GM12874 (cell line): ENCODE data around the gene ABCC3.

Experiments used
- TF ChIP-seq, protein P1 (sequence below): IDR thresholded peaks from 2 replicates; pipeline ENCODE4 v1.5.1; 2011; ENCODE audit warnings: low read depth, mild to moderate bottlenecking, control low read depth, low read length, moderate library complexity; ENCODE audit not compliant: insufficient read depth

ABCC3 gene

DNA sequence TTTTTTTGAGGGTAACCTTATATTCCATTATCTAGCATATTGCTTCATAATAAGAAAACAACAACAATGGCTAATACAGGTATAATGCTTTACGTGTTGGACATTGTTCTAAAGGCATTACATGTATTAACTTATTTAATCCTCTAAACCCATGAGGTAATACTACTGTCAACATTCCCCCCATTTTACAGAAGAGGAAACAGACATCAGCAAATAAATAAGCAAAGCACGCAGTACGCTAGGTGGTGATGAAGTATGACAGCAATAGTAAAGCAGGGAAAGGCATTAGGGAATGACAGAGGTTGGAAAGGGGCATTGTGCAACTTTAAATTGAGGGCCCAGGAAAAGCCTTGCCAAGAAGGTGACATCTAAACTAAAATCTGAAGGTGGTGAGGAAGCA lies 68.5 kb downstream of the ABCC3 start:
- TF ChIP-seq, protein P1, sequence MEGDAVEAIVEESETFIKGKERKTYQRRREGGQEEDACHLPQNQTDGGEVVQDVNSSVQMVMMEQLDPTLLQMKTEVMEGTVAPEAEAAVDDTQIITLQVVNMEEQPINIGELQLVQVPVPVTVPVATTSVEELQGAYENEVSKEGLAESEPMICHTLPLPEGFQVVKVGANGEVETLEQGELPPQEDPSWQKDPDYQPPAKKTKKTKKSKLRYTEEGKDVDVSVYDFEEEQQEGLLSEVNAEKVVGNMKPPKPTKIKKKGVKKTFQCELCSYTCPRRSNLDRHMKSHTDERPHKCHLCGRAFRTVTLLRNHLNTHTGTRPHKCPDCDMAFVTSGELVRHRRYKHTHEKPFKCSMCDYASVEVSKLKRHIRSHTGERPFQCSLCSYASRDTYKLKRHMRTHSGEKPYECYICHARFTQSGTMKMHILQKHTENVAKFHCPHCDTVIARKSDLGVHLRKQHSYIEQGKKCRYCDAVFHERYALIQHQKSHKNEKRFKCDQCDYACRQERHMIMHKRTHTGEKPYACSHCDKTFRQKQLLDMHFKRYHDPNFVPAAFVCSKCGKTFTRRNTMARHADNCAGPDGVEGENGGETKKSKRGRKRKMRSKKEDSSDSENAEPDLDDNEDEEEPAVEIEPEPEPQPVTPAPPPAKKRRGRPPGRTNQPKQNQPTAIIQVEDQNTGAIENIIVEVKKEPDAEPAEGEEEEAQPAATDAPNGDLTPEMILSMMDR, result no peak

DNA sequence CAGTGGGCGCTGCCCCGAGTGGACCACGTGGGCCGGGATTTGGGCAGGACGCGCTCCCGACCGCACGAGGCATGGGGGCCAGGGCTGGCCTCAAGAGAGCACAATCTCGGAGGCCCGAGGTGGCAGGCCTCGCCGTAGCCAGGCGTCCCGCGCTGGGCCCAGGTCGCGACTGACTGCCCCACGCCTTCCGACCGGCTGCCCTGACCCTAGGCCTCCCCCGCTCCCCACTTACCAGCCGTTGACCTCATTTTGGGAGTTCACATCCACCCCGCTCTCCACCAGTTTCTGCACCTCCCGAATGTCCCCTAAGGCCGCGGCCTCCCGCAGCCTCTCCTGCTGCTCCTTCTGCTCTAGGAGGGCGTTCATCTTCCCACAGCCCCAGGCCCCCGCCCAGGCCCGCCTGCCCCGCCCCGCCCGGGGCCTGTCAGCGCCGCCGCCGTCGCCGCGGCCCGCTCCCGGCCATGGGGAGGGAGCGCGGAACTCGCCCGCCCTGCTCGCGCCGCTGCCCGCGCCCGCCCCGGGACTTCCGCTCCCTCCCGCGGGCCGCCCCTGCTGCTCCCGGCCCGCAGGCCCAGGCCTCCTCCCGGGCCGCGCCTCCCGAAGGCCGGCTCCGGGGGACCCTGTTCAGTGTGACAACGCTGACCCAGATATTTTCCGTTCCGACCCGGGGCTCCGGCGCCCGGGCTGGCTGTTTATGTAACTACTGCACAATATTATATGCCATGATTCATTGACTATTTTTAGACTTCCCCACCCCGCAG lies 72.8 kb downstream of the ABCC3 start, which contains the start of gene ANKRD40:
Gene ANKRD40, minus strand, starts transcription at position 626 of the 761 bp plus-strand sequence. Its CDS starts 260 bp downstream, at position 366.
- TF ChIP-seq, protein P1, result no peak

DNA sequence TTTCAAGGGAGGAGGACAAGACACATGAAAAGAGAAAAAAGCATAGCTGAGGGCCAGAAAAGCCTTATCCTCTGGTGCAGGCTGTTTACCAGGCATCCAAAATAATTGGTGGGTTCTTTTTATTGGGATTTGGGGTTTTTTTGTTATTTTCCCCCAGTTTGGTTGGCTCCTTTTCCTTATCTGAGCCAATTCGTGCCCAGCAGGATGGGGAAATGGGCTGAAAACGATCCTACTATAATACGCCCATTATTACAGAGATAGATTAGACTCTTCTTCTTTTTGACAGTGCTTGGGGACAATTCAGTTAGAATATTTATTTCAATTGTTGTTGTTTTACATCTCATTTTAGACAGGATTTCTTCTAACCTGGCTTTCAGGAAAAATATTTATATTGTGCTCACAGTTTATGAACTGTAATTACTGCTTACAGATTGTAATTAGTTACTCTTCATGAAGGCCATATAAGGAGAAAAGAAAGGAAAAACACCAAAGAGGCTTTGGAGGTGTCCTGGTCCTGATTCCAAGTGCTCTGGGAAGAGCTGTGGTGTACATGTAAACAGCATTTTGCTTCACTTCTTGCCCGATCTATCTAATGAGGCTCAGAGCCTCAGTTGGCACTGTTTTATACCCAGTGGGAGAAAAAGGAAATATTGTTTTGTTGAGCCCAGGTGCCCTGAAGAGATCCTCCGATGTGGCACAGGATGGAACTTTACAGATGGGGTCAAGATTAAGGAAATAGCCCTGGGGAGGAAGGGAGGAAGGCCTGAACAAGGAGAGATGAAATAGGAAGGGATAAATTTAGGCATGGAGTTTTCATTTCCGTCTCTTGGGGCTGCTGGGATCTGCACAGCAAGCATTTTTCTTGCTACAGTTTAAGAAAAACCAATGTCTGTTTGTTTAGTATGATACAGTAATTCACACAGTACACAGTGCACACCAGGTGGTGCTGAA lies 73.6 kb downstream of the ABCC3 start:
- TF ChIP-seq, protein P1, result no peak

DNA sequence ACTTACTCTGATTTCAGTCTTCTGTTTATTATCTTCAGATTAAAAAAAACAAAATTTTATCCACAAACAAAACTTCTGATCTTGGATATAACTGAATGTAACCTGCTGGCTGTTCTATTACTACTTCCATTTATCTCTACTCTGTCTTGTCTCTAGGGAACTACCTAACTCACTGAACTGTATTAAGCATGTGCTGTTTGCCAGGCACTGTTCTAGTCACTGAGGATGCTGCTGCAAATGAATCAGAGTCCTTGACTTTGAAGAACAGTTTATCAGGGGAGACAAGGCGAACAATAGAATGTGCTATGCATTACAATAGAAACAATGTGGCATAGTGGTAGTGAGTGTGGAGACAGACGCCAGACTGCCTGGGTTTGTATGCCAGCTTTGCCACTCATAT lies 75.3 kb downstream of the ABCC3 start:
- TF ChIP-seq, protein P1, result no peak

DNA sequence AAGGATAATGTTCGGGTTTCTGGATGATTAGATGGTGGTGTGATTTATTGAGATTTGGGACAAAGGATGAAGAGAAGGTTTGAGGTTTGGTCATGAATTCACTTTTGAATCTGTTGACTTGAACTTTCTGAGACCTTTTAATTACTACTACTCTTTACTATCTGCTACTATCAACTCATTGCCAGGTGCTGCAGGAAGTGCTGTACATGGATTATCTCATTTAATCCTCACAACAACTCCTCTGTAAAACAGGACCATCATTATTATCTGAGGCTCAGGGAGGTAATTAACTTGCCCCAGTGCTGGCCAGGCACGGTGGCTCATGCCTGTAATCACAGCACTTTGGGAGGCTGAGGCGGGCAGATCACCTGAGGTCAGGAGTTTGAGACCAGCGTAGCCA lies 76.0 kb downstream of the ABCC3 start:
- TF ChIP-seq, protein P1, result no peak

DNA sequence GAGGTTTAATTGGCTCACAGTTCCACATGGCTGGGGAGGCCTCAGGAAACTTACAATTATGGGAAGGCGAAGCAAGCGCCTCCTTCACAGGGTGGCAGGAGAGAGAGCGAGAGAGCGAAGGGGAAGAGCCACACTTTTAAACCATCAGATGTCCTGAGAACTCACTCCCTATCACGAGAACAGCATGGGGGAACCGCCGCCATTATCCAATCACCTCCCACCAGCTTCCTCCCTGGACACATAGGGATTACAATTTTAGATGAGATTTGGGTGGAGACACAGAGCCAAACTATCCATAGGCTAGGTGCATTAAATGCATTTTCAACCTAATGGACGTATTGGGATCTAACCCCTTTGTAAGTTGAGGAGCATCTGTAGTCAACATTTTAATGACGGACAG lies 78.0 kb downstream of the ABCC3 start:
- TF ChIP-seq, protein P1, result no peak

DNA sequence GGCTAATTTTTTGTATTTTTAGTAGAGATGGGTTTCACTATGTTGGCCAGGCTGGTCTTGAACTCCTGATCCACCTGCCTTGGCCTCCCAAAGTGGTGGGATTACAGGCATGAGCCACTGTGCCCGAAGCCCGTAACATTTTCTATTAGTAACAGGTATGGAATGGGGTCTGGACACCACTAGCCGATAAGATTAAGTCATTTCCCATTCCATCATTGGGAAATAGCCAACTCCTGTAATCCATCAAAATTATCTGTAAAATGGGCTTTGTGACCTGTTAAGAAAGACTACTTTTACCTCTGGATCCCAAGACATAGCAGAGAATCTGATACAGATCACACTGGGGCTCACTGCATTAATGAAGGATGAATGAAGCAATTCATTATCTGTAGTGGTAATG lies 80.8 kb downstream of the ABCC3 start:
- TF ChIP-seq, protein P1, result no peak
